KMS-11 (cell line): ENCODE results near the gene COPA.
"Not testable (repeated sequence)": the region's sequence is repeated elsewhere in the genome, so short reads cannot be mapped to it uniquely, and the experiment has no call there.

Experiments
- H2AFZ ChIP-seq: fragments of 200-600 bp; sonication (generic); 2 replicates; pipeline ENCODE4 v1.6.1; 2016; ENCODE audit warnings: antibody characterized with exemption, mixed run types, low read depth
- H3K27ac ChIP-seq: fragments of 200-600 bp; sonication (generic); 2 replicates; pipeline ENCODE4 v1.6.1; 2016; ENCODE audit warnings: mild to moderate bottlenecking, mixed run types
- H3K27me3 ChIP-seq: fragments of 200-600 bp; sonication (generic); 2 replicates; pipeline ENCODE4 v1.6.1; 2017; ENCODE audit warnings: mild to moderate bottlenecking, low read depth, mixed run types, moderate library complexity; ENCODE audit not compliant: insufficient read depth
- H3K36me3 ChIP-seq: fragments of 200-600 bp; sonication (generic); 2 replicates; pipeline ENCODE4 v1.6.1; 2017; ENCODE audit warnings: mild to moderate bottlenecking, mixed run types; ENCODE audit not compliant: insufficient read depth
- H3K4me1 ChIP-seq: fragments of 200-600 bp; sonication (generic); 2 replicates; pipeline ENCODE4 v1.6.1; 2016; ENCODE audit warnings: mild to moderate bottlenecking, low read depth, mixed run types; ENCODE audit not compliant: poor library complexity, severe bottlenecking
- H3K4me2 ChIP-seq: fragments of 200-600 bp; sonication (generic); 2 replicates; pipeline ENCODE4 v1.7.0; 2016; ENCODE audit warnings: mild to moderate bottlenecking, mixed run types
- H3K4me3 ChIP-seq: fragments of 200-600 bp; sonication (generic); IDR thresholded peaks from 2 replicates; pipeline ENCODE4 v1.6.1; 2017; ENCODE audit warnings: low read depth, low read length, mixed read lengths; ENCODE audit not compliant: insufficient read depth
- H3K79me2 ChIP-seq: fragments of 200-600 bp; sonication (generic); 2 replicates; pipeline ENCODE4 v1.6.1; 2016; ENCODE audit warnings: low read depth, mixed run types; ENCODE audit not compliant: insufficient read depth
- H3K9ac ChIP-seq: fragments of 200-600 bp; sonication (generic); 2 replicates; pipeline ENCODE4 v1.6.1; 2016; ENCODE audit warnings: mild to moderate bottlenecking, mixed run types
- H4K20me1 ChIP-seq: fragments of 200-600 bp; sonication (generic); 2 replicates; pipeline ENCODE4 v1.6.1; 2016; ENCODE audit warnings: mild to moderate bottlenecking, mixed run types; ENCODE audit not compliant: insufficient read depth
- CTCF ChIP-seq: fragments of 200-600 bp; sonication (generic); conservative IDR thresholded peaks from 2 replicates; pipeline ENCODE4 v1.6.1; 2017; ENCODE audit warnings: low read depth, mild to moderate bottlenecking, antibody characterized with exemption, low read length, moderate library complexity, mixed read lengths

The COPA gene

GRCh38 chr1:160342953-160343869 lies at the start of gene COPA, which contains the start of gene NCSTN:
COPA (minus strand) TSS chr1:160343250; CDS start chr1:160343170, 80 bp downstream.
NCSTN (plus strand) TSS chr1:160343383; CDS start chr1:160343397, 14 bp downstream.
- H2AFZ ChIP-seq: peak within 1 kb of the TSS; percentile 82

GRCh38 chr1:160388406-160388805 lies 45.4 kb upstream of the COPA start:
- H3K9ac ChIP-seq, H3K79me2 ChIP-seq, H3K27ac ChIP-seq, H3K36me3 ChIP-seq, H3K4me3 ChIP-seq, H3K4me1 ChIP-seq, H4K20me1 ChIP-seq, H3K27me3 ChIP-seq, H2AFZ ChIP-seq, H3K4me2 ChIP-seq: not testable (repeated sequence)

More at GRCh38 chr1:160342953-160343869, at the start of gene COPA, which contains the start of gene NCSTN:
- Histone ChIP-seq H3K36me3 (peaks cover 19% of the 10 kb centered on the region; the same call in 1 of the 2 replicates), H3K79me2 (peaks cover 74% of the 10 kb centered on the region), H3K4me1 (peaks cover 32% of the 10 kb centered on the region), H3K9ac (peak within 1 kb of the TSS; percentile 87), H3K4me3 (peak within 1 kb of the TSS; percentile 99), H3K27ac (peak within 1 kb of the TSS; percentile 65), H3K27me3 (no peaks in the 10 kb centered on the region), H4K20me1 (no peaks in the 10 kb centered on the region), H3K4me2 (peak within 1 kb of the TSS; percentile 91)
- TF ChIP-seq CTCF: no peak

- H3K27me3 ChIP-seq, H4K20me1 ChIP-seq, H3K9ac ChIP-seq, H3K36me3 ChIP-seq, H3K79me2 ChIP-seq, H3K4me3 ChIP-seq, H2AFZ ChIP-seq, H3K4me1 ChIP-seq, H3K27ac ChIP-seq, H3K4me2 ChIP-seq: not testable (repeated sequence)
Measured at GRCh38 chr1:160384812-160385211, 41.8 kb upstream of the COPA start.

GRCh38 chr1:160377585-160378206 lies 34.6 kb upstream of the COPA start:
- Histone ChIP-seq H3K79me2 (no peaks in the 10 kb centered on the region), H3K4me2 (no peak overlapping the region), H4K20me1 (no peaks in the 10 kb centered on the region), H3K27ac (no peak overlapping the region), H2AFZ (no peak overlapping the region), H3K36me3 (no peaks in the 10 kb centered on the region), H3K4me3 (no peak overlapping the region), H3K4me1 (no peaks in the 10 kb centered on the region), H3K27me3 (no peaks in the 10 kb centered on the region), H3K9ac (no peak overlapping the region)
- TF ChIP-seq CTCF: no peak

- peak; percentile 100 for TF ChIP-seq CTCF
- Histone ChIP-seq H3K36me3 (no peaks in the 10 kb centered on the region), H3K27me3 (no peaks in the 10 kb centered on the region), H3K79me2 (no peaks in the 10 kb centered on the region), H3K4me2 (no peak overlapping the region), H3K9ac (no peak overlapping the region), H2AFZ (peak overlapping the region; percentile 29; the same call in 1 of the 2 replicates), H3K27ac (no peak overlapping the region), H3K4me3 (no peak overlapping the region), H3K4me1 (no peaks in the 10 kb centered on the region), H4K20me1 (no peaks in the 10 kb centered on the region)
Measured at GRCh38 chr1:160376525-160377131, 33.6 kb upstream of the COPA start.
